22Rv1 (cell line): ENCODE data around the gene CREG1.

Experiments used
- CTCF ChIP-seq: fragments of 450-650 bp; IDR thresholded peaks from 2 replicates; pipeline ENCODE4 v1.5.1; 2017; ENCODE audit warnings: mild to moderate bottlenecking
- ZFX ChIP-seq: fragments of 450-650 bp; IDR thresholded peaks from 2 replicates; pipeline ENCODE4 v1.6.1; 2017; ENCODE audit warnings: antibody characterized with exemption, borderline replicate concordance

- TF ChIP-seq CTCF (no peak), ZFX (no peak)
These were observed 23.6 kb downstream of the CREG1 start for GRCh38 chr1:167529829-167530474.
